Measurements from ENCODE around the gene ALPL. TPM values are rescaled to one million over a fixed set of nuclear protein-coding genes. Genes with fewer than 3 reads are reported as not detected.

ALPL gene
- total and polyA plus RNA-seq, 9 of the 15 experiments (the other 6 are each of a cell fraction or from before 2014, with no cell fraction given) = 0.04 to 0.38 (median 0.18) TPM; not detected in 4

- no peak for TF ChIP-seq ZNF609 (CRISPR knock-in tag; IDR thresholded peaks at IDR 0.05; ENCODE audit: borderline replicate concordance)
- no peak for TF ChIP-seq ZNF316 (IDR thresholded peaks at IDR 0.05)
- TF ChIP-seq HOXB6 (CRISPR knock-in tag; IDR thresholded peaks at IDR 0.05; ENCODE audit: borderline replicate concordance) = no peak
- TF ChIP-seq NR2C2 (CRISPR knock-in tag; IDR thresholded peaks at IDR 0.05) = no peak
- TF ChIP-seq NR2C2 (tag; IDR thresholded peaks at IDR 0.05) = no peak
- no peak for TF ChIP-seq ELF1 (tag; IDR thresholded peaks at IDR 0.05)
- TF ChIP-seq FOSL1 (tag; conservative IDR thresholded peaks at IDR 0.05) = no peak
- no peak for TF ChIP-seq ZKSCAN3 (CRISPR knock-in tag; IDR thresholded peaks at IDR 0.05)
- no peak for TF ChIP-seq ZNF280A (IDR thresholded peaks at IDR 0.05; ENCODE audit: low read depth, partially characterized antibody)
- TF ChIP-seq ZNF239 (CRISPR knock-in tag; IDR thresholded peaks at IDR 0.05) = no peak
- TF ChIP-seq MECOM (CRISPR knock-in tag; IDR thresholded peaks at IDR 0.05) = no peak
- TF ChIP-seq BRD9 (IDR thresholded peaks at IDR 0.05; ENCODE audit: low read depth, partially characterized antibody) = no peak
- TF ChIP-seq NFRKB (IDR thresholded peaks at IDR 0.05; ENCODE audit: low read depth) = no peak
- no peak for TF ChIP-seq ZMIZ1 (IDR thresholded peaks at IDR 0.05; ENCODE audit: low read depth in 2 of 2, low read length in 2 of 2)
- TF ChIP-seq PRMT5 (CRISPR knock-in tag; IDR thresholded peaks at IDR 0.05) = no peak
- TF ChIP-seq ZNF449 (CRISPR knock-in tag; IDR thresholded peaks at IDR 0.05) = no peak
- no peak for TF ChIP-seq ZC3H11A (IDR thresholded peaks at IDR 0.05; ENCODE audit: low read depth, low read length)
Observed at GRCh38 chr1:21508580-21509350, 458 bp upstream of the ALPL start (continued).
